ENCODE results near the gene BTBD17. TPM values are rescaled to one million over a fixed set of nuclear protein-coding genes. Genes with fewer than 3 reads are reported as not detected.

Gene BTBD17
- total and polyA plus RNA-seq, 2 experiments from 2014 or later, result 1.9 to 5.0 TPM

GRCh38 chr17:74336307-74336706 is 25.4 kb downstream of the BTBD17 start (continued):
- TF ChIP-seq EZH2 (IDR thresholded peaks at IDR 0.05; ENCODE audit: low read depth, unreplicated experiment) (no peak), ZNF114 (CRISPR knock-in tag; IDR thresholded peaks at IDR 0.05) (no peak), EZH2phosphoT487 (IDR thresholded peaks at IDR 0.05; ENCODE audit: unreplicated experiment) (no peak), CREB1 (CRISPR knock-in tag; IDR thresholded peaks at IDR 0.05; ENCODE audit: low read depth) (no peak)

GRCh38 chr17:74335529-74336062 is 26.1 kb downstream of the BTBD17 start:
- Mint-ChIP-seq H3K36me3 (ENCODE audit: low read depth) (no peaks in the 10 kb centered on the region), H3K27me3 (ENCODE audit: insufficient read depth, low read depth, poor library complexity) (peaks cover 6% of the 10 kb centered on the region)
- no peaks in the 10 kb centered on the region for H3K79me2 ChIP-seq (replicated peaks; ENCODE audit: insufficient read depth)

More at GRCh38 chr17:74335529-74336062, 26.1 kb downstream of the BTBD17 start:
- H3K4me1 ChIP-seq (ENCODE audit: insufficient read depth), result no peaks in the 10 kb centered on the region; the same call in 1 of the 2 replicates
- Mint-ChIP-seq H3K4me3 (no peak overlapping the region), H3K9me3 (no peaks in the 10 kb centered on the region; the same call in 2 of the 3 replicates), H3K4me1 (peaks cover 20% of the 10 kb centered on the region), H3K27ac (no peak overlapping the region; the same call in 1 of the 2 replicates)
- no peaks in the 10 kb centered on the region for H4K20me1 ChIP-seq (replicated peaks; ENCODE audit: insufficient read depth)
- H3F3A ChIP-seq (replicated peaks; ENCODE audit: low read depth), result no peaks in the 10 kb centered on the region
- H2AFZ ChIP-seq, result no peak overlapping the region
- H3K27me3 ChIP-seq (ENCODE audit: insufficient read depth), result no peaks in the 10 kb centered on the region
- no peak for TF ChIP-seq ZNF114 (CRISPR knock-in tag; IDR thresholded peaks at IDR 0.05)
- TF ChIP-seq CREB1 (CRISPR knock-in tag; IDR thresholded peaks at IDR 0.05; ENCODE audit: low read depth), result no peak
- TF ChIP-seq ETS1 (IDR thresholded peaks at IDR 0.05), result no peak
- TF ChIP-seq JUNB (IDR thresholded peaks at IDR 0.05; ENCODE audit: unreplicated experiment), result no peak
- TF ChIP-seq CTCF (conservative IDR thresholded peaks at IDR 0.05; ENCODE audit: low read depth in 2 of 2), result no peak
- no peak for TF ChIP-seq EZH2 (IDR thresholded peaks at IDR 0.05; ENCODE audit: low read depth, unreplicated experiment)
- no peak for TF ChIP-seq ZNF331 (CRISPR knock-in tag; IDR thresholded peaks at IDR 0.05; ENCODE audit: low read depth)
- no peaks in the 10 kb centered on the region for H3K9me2 ChIP-seq (ENCODE audit: insufficient read depth)
- H3K4me2 ChIP-seq, result no peak overlapping the region
- H3K27ac ChIP-seq (ENCODE audit: low read depth), result no peak overlapping the region
- DNase-seq (ENCODE audit: low spot score) (no peak), ATAC-seq (peak; percentile 65)
- H3K4me3 ChIP-seq, result no peak overlapping the region
- no peaks in the 10 kb centered on the region for H3K36me3 ChIP-seq (ENCODE audit: insufficient read depth)

All from GM23338 (cell line).